ENCODE measurements around the gene SOX2. TPM values are rescaled to one million over a fixed set of nuclear protein-coding genes. Genes with fewer than 3 reads are reported as not detected.

Gene SOX2
- total and polyA plus RNA-seq, 12 donors, result 0.10 to 0.88 (median 0.13) TPM; not detected in 3

DNA sequence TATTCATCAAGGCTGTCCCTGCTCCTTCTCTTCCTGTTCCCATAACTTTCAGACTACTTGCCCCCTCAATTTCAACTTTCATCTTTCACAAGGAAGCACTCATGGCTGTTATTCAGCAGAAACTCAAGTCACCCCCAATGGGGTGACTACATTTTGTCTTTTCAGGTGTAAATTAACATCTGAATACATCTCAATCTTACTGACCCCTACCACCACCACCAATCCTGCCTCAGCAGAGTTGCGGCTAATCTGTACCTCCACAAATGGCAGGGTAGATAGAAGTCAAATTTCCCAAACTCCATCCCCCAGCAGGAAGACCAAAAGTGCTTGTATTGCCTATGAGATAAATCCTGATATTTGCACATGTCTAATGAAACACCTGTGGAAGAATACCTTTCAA lies 19.2 kb downstream of the SOX2 start:
- no peaks in the 10 kb centered on the region for H3K9me3 ChIP-seq
- H3K4me3 ChIP-seq, result no peak overlapping the region
- 51 to 57% methylated on average over 1 of the region's 1 CpG for WGBS, 2 donors
- H3K4me1 ChIP-seq, result peaks cover 0 to 20% (median 12%) of the 10 kb centered on the region in 9 donors
- DNase-seq (no peak), ATAC-seq (no peak)
- no peak for TF ChIP-seq CTCF (IDR thresholded peaks at IDR 0.05)
- intact Hi-C loops (cut with DNase I), result no loop called here
- H3K36me3 ChIP-seq, result no peaks in the 10 kb centered on the region
- peaks cover 26 to 90% (median 82%) of the 10 kb centered on the region in 7 donors for H3K27me3 ChIP-seq
- H3K27ac ChIP-seq, result no peak overlapping the region

DNA sequence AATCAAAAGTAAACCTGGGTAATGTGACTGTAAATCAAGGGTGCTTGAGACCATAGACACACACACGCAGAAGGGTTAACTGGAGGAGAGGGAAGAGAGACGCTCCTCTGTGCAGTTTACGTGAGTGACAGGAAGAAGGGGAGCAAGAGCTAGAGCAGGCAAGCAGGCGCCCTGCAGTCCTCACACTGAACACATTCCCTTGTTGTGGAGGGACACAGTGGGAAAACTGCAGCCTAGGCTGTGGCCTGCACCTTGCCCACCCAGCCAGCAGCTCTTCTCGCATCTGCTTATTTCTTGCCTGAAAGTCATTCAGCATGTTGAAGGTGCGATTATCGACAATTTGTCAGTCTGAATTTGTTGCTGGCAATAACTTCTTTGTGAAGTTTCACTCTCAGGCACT lies 24.2 kb downstream of the SOX2 start:
- 67% methylated on average over 7 of the region's 7 CpGs for WGBS, 2 donors
- TF ChIP-seq CTCF (IDR thresholded peaks at IDR 0.05), result no peak
- DNase-seq, result no peak
- Histone ChIP-seq H3K4me3 (no peak overlapping the region), H3K27me3 (peaks cover 0 to 62% (median 34%) of the 10 kb centered on the region in 7 donors), H3K36me3 (no peaks in the 10 kb centered on the region), H3K9me3 (no peaks in the 10 kb centered on the region), H3K27ac (no peak overlapping the region), H3K4me1 (no peaks in the 10 kb centered on the region)
- no peak for ATAC-seq
- intact Hi-C loops (cut with DNase I), result no loop called here

DNA sequence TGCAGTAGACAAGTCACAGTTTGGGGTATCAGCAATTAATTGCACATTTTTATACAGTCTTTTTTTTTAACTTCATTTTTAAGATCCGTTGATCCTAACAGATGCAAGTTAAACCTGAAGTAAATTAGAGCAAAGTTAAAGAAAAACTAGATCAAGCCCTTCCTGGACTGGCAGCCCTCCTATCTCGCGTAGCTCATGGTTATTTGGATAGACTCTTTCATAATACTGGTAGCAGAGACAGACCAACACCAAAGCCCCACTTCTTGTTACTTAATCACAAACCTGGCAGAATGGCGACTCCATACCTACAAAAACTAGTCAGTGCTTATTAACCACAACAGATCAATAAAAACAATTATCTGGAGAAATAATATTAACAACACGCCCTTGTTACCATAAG lies 26.8 kb downstream of the SOX2 start:
- Histone ChIP-seq H3K9me3 (no peaks in the 10 kb centered on the region), H3K4me1 (no peaks in the 10 kb centered on the region), H3K27me3 (peaks cover 0 to 64% (median 25%) of the 10 kb centered on the region in 7 donors), H3K36me3 (no peaks in the 10 kb centered on the region), H3K4me3 (no peak overlapping the region), H3K27ac (no peak overlapping the region)
- 84 to 89% methylated on average over 5 of the region's 5 CpGs for WGBS, 2 donors
- intact Hi-C loops (cut with DNase I), result no loop called here
- ATAC-seq (no peak), DNase-seq (no peak)
- TF ChIP-seq CTCF (IDR thresholded peaks at IDR 0.05), result no peak

DNA sequence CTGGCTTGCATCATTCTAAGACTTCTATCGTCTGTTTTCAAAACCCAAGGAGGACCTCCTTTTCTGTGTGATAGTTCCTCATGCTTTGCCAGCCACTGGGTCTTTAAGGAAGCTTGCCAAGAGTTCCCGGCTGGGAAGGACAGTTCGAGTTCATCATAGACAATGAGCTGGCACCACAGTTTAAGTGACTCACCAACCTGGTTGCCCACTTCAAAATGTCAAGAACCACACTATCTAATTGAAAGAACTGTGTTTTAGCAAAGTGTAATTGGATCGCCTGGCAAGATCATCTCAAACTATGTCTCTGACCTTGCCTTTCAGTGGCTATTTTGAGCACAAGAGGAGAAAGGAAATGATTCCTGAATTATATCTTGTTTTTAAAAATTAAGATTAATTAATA lies 27.9 kb downstream of the SOX2 start:
- no peak for TF ChIP-seq CTCF (IDR thresholded peaks at IDR 0.05)
- intact Hi-C loops (cut with DNase I), result no loop called here

More for the DNA sequence above, 27.9 kb downstream of the SOX2 start:
- ATAC-seq (no peak), DNase-seq (no peak)
- H3K27me3 ChIP-seq, result peaks cover 0 to 63% (median 22%) of the 10 kb centered on the region in 7 donors
- no peak overlapping the region for H3K4me3 ChIP-seq
- H3K36me3 ChIP-seq, result no peaks in the 10 kb centered on the region
- no peaks in the 10 kb centered on the region for H3K4me1 ChIP-seq
- 54 to 65% methylated on average over 4 of the region's 4 CpGs for WGBS, 2 donors
- no peak overlapping the region for H3K27ac ChIP-seq
- H3K9me3 ChIP-seq, result no peaks in the 10 kb centered on the region
